ENCODE measurements around the gene NHERF2. TPM values are rescaled to one million over a fixed set of nuclear protein-coding genes. Genes with fewer than 3 reads are reported as not detected.
A peak's percentile ranks its signal among the peaks of the same experiment; 100 is the strongest.

Gene NHERF2
- polyA plus RNA-seq, 2 of the 4 experiments (the other 2 are of a cell fraction), result 32.3 to 35.0 TPM

GRCh38 chr16:2002406-2003230, 24.1 kb upstream of the NHERF2 start:
- no peak overlapping the region for H3K4me3 ChIP-seq
- 94% methylated on average over 24 of the region's 47 CpGs for WGBS (ENCODE audit: missing lambda C conversion rate)
- no peak overlapping the region for H3K4me2 ChIP-seq
- ChIA-PET POLR2A (interaction anchor here (0.5 kb wide), 1 partner anchor 75 kb away, joined by 7 read pairs; no protein-coding TSS in a partner anchor), CTCF (interaction anchor here (0.6 to 11.3 kb wide), 33 partner anchors 11 to 300 kb away, joined by 3 to 196 read pairs (median 9); partner anchors contain the start of genes GFER, NOXO1, NPW and NTHL1)
- DNase-seq (ENCODE audit: low read depth in 1 of 2, low spot score in 1 of 2) (no peak), FAIRE-seq (no peak), ATAC-seq (no peak)
- H3K27ac ChIP-seq, result no peak overlapping the region; a peak in 1 of 6 replicates
- H3K9me3 ChIP-seq, result no peaks in the 10 kb centered on the region
- TF ChIP-seq HEYL (CRISPR knock-in tag; IDR thresholded peaks at IDR 0.05), result no peak
- no peak for TF ChIP-seq MAZ (IDR thresholded peaks at IDR 0.05; ENCODE audit: borderline replicate concordance, low read depth, low read length)
- TF ChIP-seq BCL3 (IDR thresholded peaks at IDR 0.05), result no peak
- no peak for TF ChIP-seq NR3C1 (IDR thresholded peaks at IDR 0.05)
- no peak for TF ChIP-seq E2F6 (IDR thresholded peaks at IDR 0.05; ENCODE audit: borderline replicate concordance, low read depth)
- no peak for TF ChIP-seq JUNB (IDR thresholded peaks at IDR 0.05)
- no peak for TF ChIP-seq ELK1 (IDR thresholded peaks at IDR 0.05; ENCODE audit: low read depth, low read length)
- TF ChIP-seq ZSCAN20 (CRISPR knock-in tag; IDR thresholded peaks at IDR 0.05), result no peak
- no peak for TF ChIP-seq USF2 (IDR thresholded peaks at IDR 0.05)
- no peak for TF ChIP-seq ATOH8 (CRISPR knock-in tag; IDR thresholded peaks at IDR 0.05; ENCODE audit: low read depth)
- TF ChIP-seq HDAC2 (IDR thresholded peaks at IDR 0.05), result no peak
- TF ChIP-seq RARB (CRISPR knock-in tag; IDR thresholded peaks at IDR 0.05), result no peak
- no peak for TF ChIP-seq HOXB13 (CRISPR knock-in tag; IDR thresholded peaks at IDR 0.05; ENCODE audit: low read depth)
- no peak for TF ChIP-seq KDM5A (IDR thresholded peaks at IDR 0.05)
- no peak for TF ChIP-seq EHMT2 (IDR thresholded peaks at IDR 0.05; ENCODE audit: low read depth)
- TF ChIP-seq ESRRA (IDR thresholded peaks at IDR 0.05; ENCODE audit: borderline replicate concordance, low read length), result no peak
- peaks cover 53% of the 10 kb centered on the region for H3K4me1 ChIP-seq

- Histone ChIP-seq H3K9me3 (no peaks in the 10 kb centered on the region), H3K27ac (peak overlapping the region in 1 of 2 experiments; percentile 71; a peak in 3 of 6 replicates), H3K4me2 (peak overlapping the region; percentile 19; the same call in 1 of the 3 replicates), H3K4me1 (peaks cover 53% of the 10 kb centered on the region), H3K4me3 (no peak overlapping the region)
- DNase-seq (ENCODE audit: low read depth in 1 of 2, low spot score in 1 of 2), result no peak
- 62% methylated on average over 5 of the region's 8 CpGs for WGBS (ENCODE audit: missing lambda C conversion rate)
- CTCF ChIA-PET, result interaction anchor here (0.5 to 11.3 kb wide), 39 partner anchors 10 to 186 kb away, joined by 3 to 196 read pairs (median 7); partner anchors contain the start of genes GFER, NOXO1, NPW and NTHL1
- FAIRE-seq, result no peak
- POLR2A ChIA-PET, result interaction anchor here (0.5 to 1.7 kb wide), 3 partner anchors 39 to 152 kb away, joined by 7 to 11 read pairs (median 11); partner anchors contain the start of genes RPS2 and TRAF7
- TF ChIP-seq BCL3 (IDR thresholded peaks at IDR 0.05) (no peak), HMGXB4 (CRISPR knock-in tag; IDR thresholded peaks at IDR 0.05; ENCODE audit: borderline replicate concordance) (no peak), POLR2AphosphoS2 (conservative IDR thresholded peaks at IDR 0.05; ENCODE audit: low read length) (no peak)
- ATAC-seq, result no peak
These were observed 23.4 kb upstream of the NHERF2 start for GRCh38 chr16:2003231-2003826.
